ENCODE measurements around the gene DNMT3L.
"Not testable (repeated sequence)": the region's sequence is repeated elsewhere in the genome, so short reads cannot be mapped to it uniquely, and the experiment has no call there.

The DNMT3L gene

DNA sequence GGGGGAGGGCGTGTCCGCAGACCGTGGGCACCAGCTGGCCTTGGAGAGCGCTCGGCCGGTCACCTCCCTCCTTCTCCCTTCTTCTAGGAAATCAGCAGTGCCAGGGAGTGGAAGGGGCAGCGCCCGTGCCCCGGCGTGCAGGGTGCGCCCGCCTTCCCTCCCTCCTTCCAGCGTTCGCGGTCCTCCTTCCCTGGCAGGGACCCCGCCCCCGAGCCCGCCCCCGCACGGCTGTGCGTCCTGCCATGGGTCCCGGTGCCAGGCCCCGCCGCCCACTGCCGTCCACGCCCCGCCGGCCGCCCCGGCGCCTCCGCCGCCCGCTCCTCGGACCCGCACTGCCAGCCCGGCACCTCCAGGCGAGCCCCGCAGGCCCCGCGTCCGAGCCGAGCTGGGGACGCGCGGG is 21.3 kb downstream of the DNMT3L start:
- H3K4me3 ChIP-seq (ENCODE audit: low read depth, low read length); H3K36me3 ChIP-seq (ENCODE audit: control insufficient read depth, insufficient read depth, low read length); H3K27me3 ChIP-seq (ENCODE audit: control insufficient read depth, insufficient read depth, low read length); H3K9ac ChIP-seq (ENCODE audit: low read depth, low read length); H3K9me3 ChIP-seq (ENCODE audit: control insufficient read depth, insufficient read depth, low read length); H3K27ac ChIP-seq (ENCODE audit: low read depth, low read length); H3K4me1 ChIP-seq (ENCODE audit: control insufficient read depth, insufficient read depth, low read length): not testable (repeated sequence)

DNA sequence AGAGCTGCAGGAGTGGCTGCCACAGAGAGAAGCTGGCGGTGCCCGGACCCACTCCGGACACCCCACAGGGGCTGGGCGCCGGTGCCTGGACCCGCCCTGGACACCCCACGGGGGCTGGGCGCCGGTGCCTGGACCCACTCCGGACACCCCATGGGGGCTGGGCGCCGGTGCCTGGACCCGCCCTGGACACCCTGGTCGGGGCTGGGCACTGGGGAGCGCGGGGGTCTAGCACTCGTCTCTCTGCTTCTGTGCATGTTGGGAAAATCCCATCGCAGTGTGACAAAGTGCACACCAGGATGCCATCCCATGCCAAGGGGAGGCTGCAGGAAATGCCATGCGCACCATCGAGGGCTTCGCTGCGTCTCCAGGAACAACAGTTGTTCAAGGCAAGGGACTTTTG is 32.1 kb downstream of the DNMT3L start:
- H3K4me1 ChIP-seq (ENCODE audit: control insufficient read depth, insufficient read depth, low read length); H3K27me3 ChIP-seq (ENCODE audit: control insufficient read depth, insufficient read depth, low read length); H3K9ac ChIP-seq (ENCODE audit: low read depth, low read length): not testable (repeated sequence)

DNA sequence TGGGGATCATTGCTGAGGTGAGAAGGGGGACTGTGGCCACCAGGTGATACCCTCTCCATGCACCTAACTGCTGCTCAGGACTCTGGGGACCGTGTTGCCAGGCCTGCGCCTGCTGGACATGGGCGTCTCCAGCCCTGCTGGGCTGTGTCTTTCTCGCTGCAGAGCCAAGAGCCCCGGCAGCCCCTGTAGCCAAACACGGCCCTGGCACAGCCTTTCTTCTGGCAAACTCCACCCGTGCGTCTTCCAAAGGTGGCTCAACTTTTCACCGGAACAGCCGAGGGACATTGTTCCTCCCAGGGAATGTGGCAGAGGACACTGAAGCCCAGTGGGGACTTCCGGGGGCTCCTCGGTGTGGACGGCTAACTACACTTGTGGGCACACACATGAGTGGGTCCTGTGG is 33.6 kb downstream of the DNMT3L start:
- H3K4me1 ChIP-seq (ENCODE audit: control insufficient read depth, insufficient read depth, low read length); H3K9ac ChIP-seq (ENCODE audit: low read depth, low read length); H3K27me3 ChIP-seq (ENCODE audit: control insufficient read depth, insufficient read depth, low read length); H3K9me3 ChIP-seq (ENCODE audit: control insufficient read depth, insufficient read depth, low read length); H3K4me3 ChIP-seq (ENCODE audit: low read depth, low read length); H3K36me3 ChIP-seq (ENCODE audit: control insufficient read depth, insufficient read depth, low read length); H3K27ac ChIP-seq (ENCODE audit: low read depth, low read length): not testable (repeated sequence)

More for the DNA sequence above, 32.1 kb downstream of the DNMT3L start:
- H3K4me3 ChIP-seq (ENCODE audit: low read depth, low read length); H3K9me3 ChIP-seq (ENCODE audit: control insufficient read depth, insufficient read depth, low read length); H3K36me3 ChIP-seq (ENCODE audit: control insufficient read depth, insufficient read depth, low read length); H3K27ac ChIP-seq (ENCODE audit: low read depth, low read length): not testable (repeated sequence)

DNA sequence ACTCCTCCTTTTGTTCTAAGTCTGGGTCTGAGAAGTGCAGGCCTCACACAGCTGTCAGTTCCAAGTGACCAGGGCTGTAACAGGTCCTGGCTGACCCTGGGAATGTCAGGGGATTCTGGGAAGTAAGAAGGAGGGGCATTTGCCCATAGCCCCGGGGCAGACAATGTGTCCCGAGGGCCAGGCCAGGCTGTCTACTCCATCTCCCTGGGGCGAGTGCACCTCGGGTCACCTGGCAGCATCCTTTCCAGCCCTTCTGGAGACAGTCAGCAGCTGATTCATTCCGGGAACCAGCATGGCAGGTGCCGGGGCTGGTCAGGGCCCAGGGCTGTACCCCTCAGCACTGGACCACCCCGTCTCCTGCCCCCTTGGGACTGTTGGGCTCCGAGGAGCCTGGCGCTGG is 34.1 kb downstream of the DNMT3L start:
- not testable (repeated sequence) for H3K9ac ChIP-seq (ENCODE audit: low read depth, low read length); H3K27ac ChIP-seq (ENCODE audit: low read depth, low read length); H3K4me3 ChIP-seq (ENCODE audit: low read depth, low read length); H3K27me3 ChIP-seq (ENCODE audit: control insufficient read depth, insufficient read depth, low read length); H3K4me1 ChIP-seq (ENCODE audit: control insufficient read depth, insufficient read depth, low read length); H3K9me3 ChIP-seq (ENCODE audit: control insufficient read depth, insufficient read depth, low read length); H3K36me3 ChIP-seq (ENCODE audit: control insufficient read depth, insufficient read depth, low read length)

DNA sequence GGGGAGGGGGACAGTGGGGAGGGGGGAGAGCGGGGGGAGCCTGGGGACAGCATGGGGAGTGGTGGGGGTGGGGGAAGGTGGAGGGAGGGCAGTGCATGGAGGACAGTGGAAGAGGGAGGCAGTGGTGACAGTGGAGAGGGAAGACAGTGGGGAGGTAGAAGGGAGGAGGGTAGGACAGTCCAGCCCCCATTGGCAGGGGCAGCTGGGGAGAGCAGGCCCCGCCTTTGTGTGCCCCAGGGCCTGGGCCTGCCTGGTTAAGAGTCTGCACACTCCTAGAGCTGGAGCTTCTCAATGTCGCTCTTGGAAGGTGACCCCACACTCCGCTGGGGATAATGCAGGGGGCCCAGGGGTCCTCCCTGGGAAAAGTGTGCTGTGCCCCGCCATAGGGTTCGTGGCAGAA is 36.1 kb downstream of the DNMT3L start:
- H3K9me3 ChIP-seq (ENCODE audit: control insufficient read depth, insufficient read depth, low read length); H3K27me3 ChIP-seq (ENCODE audit: control insufficient read depth, insufficient read depth, low read length); H3K4me1 ChIP-seq (ENCODE audit: control insufficient read depth, insufficient read depth, low read length); H3K27ac ChIP-seq (ENCODE audit: low read depth, low read length); H3K4me3 ChIP-seq (ENCODE audit: low read depth, low read length); H3K9ac ChIP-seq (ENCODE audit: low read depth, low read length); H3K36me3 ChIP-seq (ENCODE audit: control insufficient read depth, insufficient read depth, low read length): not testable (repeated sequence)

DNA sequence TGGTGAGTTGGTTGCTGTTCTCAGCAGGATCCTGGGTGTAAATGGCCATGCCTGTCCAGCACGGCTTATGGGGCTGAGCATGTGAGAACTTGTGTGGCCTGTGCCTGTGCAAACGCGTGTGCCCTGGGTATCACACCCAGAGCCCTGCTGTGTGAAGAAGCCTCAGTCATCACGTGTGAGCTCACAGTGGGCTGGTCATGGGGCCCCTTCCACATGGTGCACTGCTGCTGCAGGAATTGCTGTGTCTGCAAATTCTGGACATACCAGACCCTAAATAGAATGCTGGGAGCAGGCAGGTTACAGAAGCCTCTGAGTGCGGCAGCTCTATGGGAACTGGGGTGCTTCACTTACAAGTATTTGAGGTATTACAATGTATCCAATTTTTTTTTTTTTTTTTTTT is 38.4 kb downstream of the DNMT3L start:
- not testable (repeated sequence) for H3K27me3 ChIP-seq (ENCODE audit: control insufficient read depth, insufficient read depth, low read length); H3K36me3 ChIP-seq (ENCODE audit: control insufficient read depth, insufficient read depth, low read length); H3K4me3 ChIP-seq (ENCODE audit: low read depth, low read length); H3K9ac ChIP-seq (ENCODE audit: low read depth, low read length); H3K9me3 ChIP-seq (ENCODE audit: control insufficient read depth, insufficient read depth, low read length); H3K27ac ChIP-seq (ENCODE audit: low read depth, low read length); H3K4me1 ChIP-seq (ENCODE audit: control insufficient read depth, insufficient read depth, low read length)

DNA sequence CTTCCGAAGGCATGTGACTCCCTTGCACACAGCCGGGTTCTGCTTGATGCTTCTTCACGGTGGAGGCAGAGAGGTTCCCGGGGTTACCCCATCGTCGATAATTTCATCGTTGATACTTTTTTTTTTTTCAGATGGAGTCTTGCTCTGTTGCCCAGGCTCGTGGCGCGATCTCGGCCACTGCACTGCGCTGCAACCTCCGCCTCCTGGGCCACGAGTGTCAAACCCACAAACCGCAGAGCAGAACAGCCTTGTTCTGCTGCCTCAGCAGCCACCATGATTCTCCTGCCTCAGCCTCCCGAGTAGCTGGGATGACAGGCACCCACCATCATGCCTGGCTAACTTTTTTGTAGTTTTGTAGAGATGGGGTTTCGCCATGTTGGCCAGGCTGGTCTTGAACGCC is 41.0 kb downstream of the DNMT3L start:
- not testable (repeated sequence) for H3K9ac ChIP-seq (ENCODE audit: low read depth, low read length); H3K4me1 ChIP-seq (ENCODE audit: control insufficient read depth, insufficient read depth, low read length); H3K4me3 ChIP-seq (ENCODE audit: low read depth, low read length); H3K36me3 ChIP-seq (ENCODE audit: control insufficient read depth, insufficient read depth, low read length); H3K27ac ChIP-seq (ENCODE audit: low read depth, low read length); H3K9me3 ChIP-seq (ENCODE audit: control insufficient read depth, insufficient read depth, low read length); H3K27me3 ChIP-seq (ENCODE audit: control insufficient read depth, insufficient read depth, low read length)

DNA sequence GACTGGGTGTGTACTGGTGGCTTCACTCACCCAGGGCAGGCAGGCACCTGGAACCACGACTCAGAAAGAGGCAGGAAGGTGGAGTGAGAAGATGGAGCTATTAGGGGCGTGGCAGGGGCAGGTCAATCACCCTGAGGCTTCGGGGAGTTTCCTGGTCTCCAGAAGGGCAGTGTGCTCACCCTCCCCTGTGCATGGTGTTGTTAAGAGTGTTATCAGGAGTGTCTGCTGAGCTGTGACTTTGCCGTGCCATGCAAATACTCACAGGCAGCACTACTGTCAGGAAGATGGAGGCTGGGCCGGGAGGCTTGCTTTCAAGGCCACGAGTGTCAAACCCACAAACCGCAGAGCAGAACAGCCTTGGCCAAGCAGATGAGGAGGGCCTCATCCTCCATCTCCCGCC is 43.2 kb downstream of the DNMT3L start:
- H3K9ac ChIP-seq (ENCODE audit: low read depth, low read length); H3K4me1 ChIP-seq (ENCODE audit: control insufficient read depth, insufficient read depth, low read length); H3K9me3 ChIP-seq (ENCODE audit: control insufficient read depth, insufficient read depth, low read length); H3K27ac ChIP-seq (ENCODE audit: low read depth, low read length); H3K4me3 ChIP-seq (ENCODE audit: low read depth, low read length); H3K27me3 ChIP-seq (ENCODE audit: control insufficient read depth, insufficient read depth, low read length); H3K36me3 ChIP-seq (ENCODE audit: control insufficient read depth, insufficient read depth, low read length): not testable (repeated sequence)

DNA sequence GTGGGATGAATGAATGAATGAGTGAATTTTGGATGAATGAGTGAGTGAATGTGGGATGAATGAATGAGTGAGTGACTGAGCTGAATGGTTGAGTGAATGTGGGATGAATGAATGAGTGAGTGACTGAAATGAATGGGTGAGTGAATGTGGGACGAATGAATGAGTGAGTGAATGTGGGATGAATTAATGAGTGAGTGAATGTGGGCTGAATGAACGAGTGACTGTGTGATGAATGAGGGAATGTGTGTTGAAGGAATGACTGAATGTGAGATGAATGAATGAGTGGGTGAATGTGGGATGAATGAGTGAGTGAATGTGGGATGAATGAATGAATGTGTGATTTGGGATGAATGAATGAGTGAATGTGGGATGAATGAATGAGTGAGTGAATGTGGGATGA is 49.7 kb downstream of the DNMT3L start:
- not testable (repeated sequence) for H3K9ac ChIP-seq (ENCODE audit: low read depth, low read length); H3K27me3 ChIP-seq (ENCODE audit: control insufficient read depth, insufficient read depth, low read length); H3K9me3 ChIP-seq (ENCODE audit: control insufficient read depth, insufficient read depth, low read length); H3K4me1 ChIP-seq (ENCODE audit: control insufficient read depth, insufficient read depth, low read length); H3K36me3 ChIP-seq (ENCODE audit: control insufficient read depth, insufficient read depth, low read length); H3K4me3 ChIP-seq (ENCODE audit: low read depth, low read length); H3K27ac ChIP-seq (ENCODE audit: low read depth, low read length)

DNA sequence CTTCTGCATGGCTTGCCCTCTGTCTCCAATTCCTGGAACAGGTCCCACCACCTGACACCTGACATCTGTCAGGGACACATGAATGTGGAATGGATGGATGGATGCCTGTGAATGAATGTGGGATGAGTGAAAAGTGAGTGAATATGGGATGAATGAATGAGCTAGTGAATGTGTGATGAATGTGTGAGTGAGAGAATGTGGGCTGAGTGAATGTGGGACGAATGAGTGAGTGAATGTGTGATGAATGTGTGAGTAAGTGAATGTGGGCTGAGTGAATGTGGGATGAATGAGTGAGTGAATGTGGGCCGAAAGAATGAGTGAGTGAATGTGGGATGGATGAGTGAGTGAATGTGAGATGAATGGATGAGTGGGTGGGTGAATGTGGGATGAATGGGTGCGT is 50.1 kb downstream of the DNMT3L start:
- not testable (repeated sequence) for H3K4me3 ChIP-seq (ENCODE audit: low read depth, low read length); H3K4me1 ChIP-seq (ENCODE audit: control insufficient read depth, insufficient read depth, low read length); H3K36me3 ChIP-seq (ENCODE audit: control insufficient read depth, insufficient read depth, low read length); H3K27me3 ChIP-seq (ENCODE audit: control insufficient read depth, insufficient read depth, low read length); H3K9me3 ChIP-seq (ENCODE audit: control insufficient read depth, insufficient read depth, low read length); H3K9ac ChIP-seq (ENCODE audit: low read depth, low read length); H3K27ac ChIP-seq (ENCODE audit: low read depth, low read length)

DNA sequence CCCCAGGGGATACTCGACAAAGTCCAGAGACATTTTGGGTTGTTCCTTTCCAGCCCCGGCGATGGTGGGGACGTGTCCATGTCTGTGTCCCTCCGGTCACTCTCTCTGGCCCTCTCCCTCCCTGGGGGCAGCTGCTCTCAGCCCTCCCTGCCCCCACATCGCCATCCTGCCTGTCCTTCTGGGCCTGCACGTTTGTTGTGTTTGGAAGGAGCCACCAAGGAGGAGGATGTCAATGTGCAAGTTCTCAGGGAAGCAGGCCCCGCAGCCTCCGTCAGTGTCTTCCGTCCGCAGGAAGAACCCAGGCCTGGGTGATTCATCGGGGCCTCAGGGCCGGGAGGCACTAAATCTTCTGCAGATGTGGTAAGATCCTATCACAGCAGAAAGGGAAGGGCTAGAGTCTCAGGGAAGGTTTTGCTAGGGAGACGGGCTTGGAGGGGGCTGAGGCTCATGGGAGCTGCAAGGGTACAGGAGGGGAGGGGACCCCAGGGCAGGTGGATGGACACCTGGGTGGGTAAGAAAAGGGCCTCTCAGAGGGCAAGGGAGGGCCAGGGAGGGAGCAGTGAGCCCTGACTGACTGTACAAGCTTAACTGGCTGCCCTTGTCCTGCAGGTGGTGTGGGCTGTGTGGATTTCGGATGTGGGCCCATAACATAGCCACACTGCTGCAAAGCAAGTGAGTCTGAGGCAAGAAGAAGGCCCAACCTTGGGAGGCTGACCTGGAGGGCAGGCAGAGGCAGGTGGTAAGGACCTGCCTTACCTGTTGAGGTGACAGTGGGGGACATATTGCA is 53.6 kb downstream of the DNMT3L start:
- H3K9me3 ChIP-seq (ENCODE audit: control insufficient read depth, insufficient read depth, low read length); H3K4me1 ChIP-seq (ENCODE audit: control insufficient read depth, insufficient read depth, low read length); H3K4me3 ChIP-seq (ENCODE audit: low read depth, low read length); H3K36me3 ChIP-seq (ENCODE audit: control insufficient read depth, insufficient read depth, low read length); H3K27me3 ChIP-seq (ENCODE audit: control insufficient read depth, insufficient read depth, low read length); H3K9ac ChIP-seq (ENCODE audit: low read depth, low read length); H3K27ac ChIP-seq (ENCODE audit: low read depth, low read length): not testable (repeated sequence)
